Measurements from ENCODE around the gene RASL10A.

DNA sequence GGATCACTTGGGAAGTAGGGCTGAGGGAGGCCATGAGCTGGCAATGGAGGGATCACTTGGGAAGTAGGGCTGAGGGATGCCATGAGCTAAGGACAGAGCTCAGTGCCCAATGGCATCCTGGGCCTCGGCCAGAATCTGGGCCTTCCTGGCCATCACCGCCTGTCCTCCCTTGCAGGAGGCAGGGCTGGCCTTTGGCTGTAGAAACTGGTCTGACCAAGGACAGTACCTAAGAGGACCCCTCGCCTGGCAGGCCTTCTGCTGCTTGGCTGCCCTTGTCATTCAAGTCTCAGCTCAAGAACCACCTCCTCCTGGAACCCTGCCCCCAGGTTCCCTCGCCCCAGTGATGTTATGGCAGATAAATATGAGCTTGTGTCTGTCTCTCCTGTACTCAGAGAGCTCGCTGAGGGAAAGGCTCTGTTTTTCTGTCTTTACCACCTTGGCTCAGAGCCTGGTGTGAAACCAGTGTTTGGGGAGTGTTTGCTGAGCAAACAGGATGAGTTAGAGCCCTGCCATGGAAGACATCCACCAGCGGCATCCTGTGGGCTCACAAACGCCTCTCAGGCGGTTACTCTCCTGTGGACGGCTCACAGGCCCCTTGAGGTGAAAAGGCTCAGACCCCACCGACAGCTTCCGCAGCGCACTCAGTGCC, 19.3 kb upstream of the RASL10A start:
- TF ChIP-seq POLR2AphosphoS5 (IDR thresholded peaks at IDR 0.05; ENCODE audit: borderline replicate concordance, low read depth, low read length) (no peak), EZH2 (IDR thresholded peaks at IDR 0.05) (no peak)

Measured in SK-N-MC (cell line).